GM13977 (cell line): ENCODE data around the gene AEBP2.
"Not testable (repeated sequence)": the region's sequence is repeated elsewhere in the genome, so short reads cannot be mapped to it uniquely, and the experiment has no call there.

Experiments used
- DNase-seq: peaks from one replicate; pipeline ENCODE4 v3.0.0; 2012; ENCODE audit warnings: low spot score
- in situ Hi-C: fragments of 300-500 bp; cut with MboI; formaldehyde crosslinking; loops from one replicate; pipeline ENCODE4 v1.12.0; 2022; ENCODE audit warnings: low sequenced_read_pairs, low pct_unique_long_range_greater_than_20kb, mixed read lengths, inconsistent platforms; ENCODE audit not compliant: unreplicated experiment
- TF ChIP-seq, protein P1 (sequence below): IDR thresholded peaks from 2 replicates; pipeline ENCODE4 v1.5.1; 2012; ENCODE audit warnings: mild to moderate bottlenecking, control low read depth; ENCODE audit not compliant: insufficient read depth; ENCODE audit errors: extremely low read depth, missing control alignments

Gene AEBP2

GRCh38 chr12:19411234-19412204, 27.8 kb upstream of the AEBP2 start:
- no peak for DNase-seq
- TF ChIP-seq, protein P1, sequence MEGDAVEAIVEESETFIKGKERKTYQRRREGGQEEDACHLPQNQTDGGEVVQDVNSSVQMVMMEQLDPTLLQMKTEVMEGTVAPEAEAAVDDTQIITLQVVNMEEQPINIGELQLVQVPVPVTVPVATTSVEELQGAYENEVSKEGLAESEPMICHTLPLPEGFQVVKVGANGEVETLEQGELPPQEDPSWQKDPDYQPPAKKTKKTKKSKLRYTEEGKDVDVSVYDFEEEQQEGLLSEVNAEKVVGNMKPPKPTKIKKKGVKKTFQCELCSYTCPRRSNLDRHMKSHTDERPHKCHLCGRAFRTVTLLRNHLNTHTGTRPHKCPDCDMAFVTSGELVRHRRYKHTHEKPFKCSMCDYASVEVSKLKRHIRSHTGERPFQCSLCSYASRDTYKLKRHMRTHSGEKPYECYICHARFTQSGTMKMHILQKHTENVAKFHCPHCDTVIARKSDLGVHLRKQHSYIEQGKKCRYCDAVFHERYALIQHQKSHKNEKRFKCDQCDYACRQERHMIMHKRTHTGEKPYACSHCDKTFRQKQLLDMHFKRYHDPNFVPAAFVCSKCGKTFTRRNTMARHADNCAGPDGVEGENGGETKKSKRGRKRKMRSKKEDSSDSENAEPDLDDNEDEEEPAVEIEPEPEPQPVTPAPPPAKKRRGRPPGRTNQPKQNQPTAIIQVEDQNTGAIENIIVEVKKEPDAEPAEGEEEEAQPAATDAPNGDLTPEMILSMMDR = no peak
- in situ Hi-C loops = no loop called here

GRCh38 chr12:19412844-19413243, 26.4 kb upstream of the AEBP2 start:
- no peak for DNase-seq
- TF ChIP-seq, protein P1 = no peak
- in situ Hi-C loops = no loop called here

DNA sequence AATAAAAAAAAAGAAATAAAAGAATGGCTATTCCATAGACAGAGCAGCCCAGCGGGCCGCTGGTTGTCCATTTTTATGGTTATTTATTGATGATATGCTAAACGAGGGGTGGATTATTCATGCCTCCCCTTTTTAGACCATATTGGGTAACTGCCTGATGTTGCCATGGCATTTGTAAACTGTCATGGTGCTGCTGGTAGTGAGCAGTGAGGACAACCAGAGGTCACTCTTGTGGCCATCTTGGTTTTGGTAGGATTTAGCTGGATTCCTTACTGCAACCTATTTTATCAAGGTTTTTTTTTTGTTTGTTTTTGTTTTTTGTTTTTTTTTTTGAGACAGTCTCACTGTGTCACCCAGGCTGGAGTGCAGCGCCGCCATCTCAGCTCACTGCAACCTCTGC, 25.7 kb upstream of the AEBP2 start:
- in situ Hi-C loops, DNase-seq: not testable (repeated sequence)

DNA sequence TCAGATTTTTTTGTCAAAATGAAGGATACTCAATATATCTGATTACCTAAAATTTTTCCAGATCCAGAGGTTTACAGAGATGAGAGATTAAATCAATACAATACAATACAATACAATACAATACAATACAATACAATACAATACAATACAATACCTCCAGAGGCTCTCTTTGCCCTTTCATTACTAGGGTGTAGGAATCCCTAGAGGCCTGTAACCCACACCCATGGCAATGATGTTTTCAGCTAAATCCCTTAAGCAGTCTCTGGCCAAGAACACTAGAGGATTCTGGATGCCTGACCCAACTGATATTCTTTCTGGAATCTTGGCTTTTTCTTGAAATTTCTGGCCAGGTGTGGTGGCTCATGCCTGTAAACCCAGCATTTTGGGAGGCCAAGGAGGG, 23.7 kb upstream of the AEBP2 start:
- no peak for DNase-seq
- in situ Hi-C loops = no loop called here
- TF ChIP-seq, protein P1 = no peak

- in situ Hi-C loops = no loop called here
- no peak for DNase-seq
- TF ChIP-seq, protein P1 = no peak
Observed at GRCh38 chr12:19419086-19419485, 20.2 kb upstream of the AEBP2 start.

- DNase-seq = no peak
- TF ChIP-seq, protein P1 = no peak
- in situ Hi-C loops = no loop called here
Observed at GRCh38 chr12:19421503-19422282, 17.6 kb upstream of the AEBP2 start.
